Testis (tissue), 2 donors: ENCODE data around the gene MAGI1.

Experiments used
- POLR2A ChIP-seq: fragments of 450-650 bp; IDR thresholded peaks from one replicate; pipeline ENCODE4 v1.6.1; 2017; ENCODE audit warnings: antibody characterized with exemption, mild to moderate bottlenecking, moderate library complexity
- TF ChIP-seq, protein P1 (sequence below), 3 experiments: fragments of 450-650 bp in 2 of 3; fragments of 200-600 bp in 1 of 3; sonication (generic) in 1 of 3; IDR thresholded peaks; one replicate each; pipeline ENCODE4 v1.5.1; 2016 to 2019; ENCODE audit warnings: antibody characterized with exemption in 3 of 3, mild to moderate bottlenecking in 2 of 3, moderate library complexity in 1 of 3

DNA sequence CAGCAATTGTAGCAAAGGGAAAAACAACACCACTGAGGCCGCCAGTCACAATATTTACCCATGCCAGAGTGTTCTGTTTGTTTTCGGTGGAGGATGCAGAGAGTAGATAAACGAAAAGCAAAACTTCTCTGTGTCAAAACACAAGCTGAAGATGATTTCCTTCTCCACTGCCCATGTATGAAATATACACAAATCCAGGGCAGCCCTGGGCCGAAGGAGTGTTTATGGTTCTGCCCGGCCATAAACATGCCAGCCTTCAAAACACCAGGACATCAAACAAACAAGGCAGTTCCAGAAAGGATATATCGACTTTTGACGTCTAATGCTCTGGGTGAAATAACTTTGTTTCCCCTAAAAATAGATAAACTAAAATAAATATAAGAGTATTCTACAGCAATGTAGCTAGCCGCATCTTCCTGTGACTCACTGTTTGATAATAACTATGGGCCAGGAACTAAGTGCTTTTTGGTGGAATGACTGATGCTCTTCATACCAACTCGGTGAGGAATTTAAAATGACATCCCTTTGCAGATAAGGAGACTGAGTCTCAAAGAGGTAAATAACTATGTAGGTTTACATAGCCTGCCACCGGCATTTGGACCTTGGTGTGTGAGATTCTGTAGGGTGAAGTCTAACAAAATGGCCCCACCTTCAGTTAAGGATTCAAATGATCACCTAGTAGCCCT, 82.8 kb downstream of the MAGI1 start:
- TF ChIP-seq, protein P1, sequence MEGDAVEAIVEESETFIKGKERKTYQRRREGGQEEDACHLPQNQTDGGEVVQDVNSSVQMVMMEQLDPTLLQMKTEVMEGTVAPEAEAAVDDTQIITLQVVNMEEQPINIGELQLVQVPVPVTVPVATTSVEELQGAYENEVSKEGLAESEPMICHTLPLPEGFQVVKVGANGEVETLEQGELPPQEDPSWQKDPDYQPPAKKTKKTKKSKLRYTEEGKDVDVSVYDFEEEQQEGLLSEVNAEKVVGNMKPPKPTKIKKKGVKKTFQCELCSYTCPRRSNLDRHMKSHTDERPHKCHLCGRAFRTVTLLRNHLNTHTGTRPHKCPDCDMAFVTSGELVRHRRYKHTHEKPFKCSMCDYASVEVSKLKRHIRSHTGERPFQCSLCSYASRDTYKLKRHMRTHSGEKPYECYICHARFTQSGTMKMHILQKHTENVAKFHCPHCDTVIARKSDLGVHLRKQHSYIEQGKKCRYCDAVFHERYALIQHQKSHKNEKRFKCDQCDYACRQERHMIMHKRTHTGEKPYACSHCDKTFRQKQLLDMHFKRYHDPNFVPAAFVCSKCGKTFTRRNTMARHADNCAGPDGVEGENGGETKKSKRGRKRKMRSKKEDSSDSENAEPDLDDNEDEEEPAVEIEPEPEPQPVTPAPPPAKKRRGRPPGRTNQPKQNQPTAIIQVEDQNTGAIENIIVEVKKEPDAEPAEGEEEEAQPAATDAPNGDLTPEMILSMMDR (IDR thresholded peaks at IDR 0.05), result no peak
- TF ChIP-seq POLR2A, result no peak
